Right atrium auricular region (tissue), 2 donors: ENCODE results near the gene AKR1B1. TPM values are rescaled to one million over a fixed set of nuclear protein-coding genes. Genes with fewer than 3 reads are reported as not detected.

Experiments
- DNase-seq: peaks from one replicate; pipeline ENCODE4 v3.0.0-alpha.2; 2019; ENCODE audit warnings: low spot score
- H3K27ac ChIP-seq, 2 donors: fragments of 200-600 bp; sonication (generic); 1 replicate in 1 of 2; 2 replicates in 1 of 2; pipeline ENCODE4 v1.5.1; 2016 to 2019
- H3K27me3 ChIP-seq, 2 donors: fragments of 200-600 bp; sonication (generic); one replicate each; pipeline versions ENCODE4 v1.5.1 to v1.6.0; 2017 to 2019
- H3K36me3 ChIP-seq: fragments of 200-600 bp; sonication (generic); one replicate; pipeline ENCODE4 v1.5.1; 2016
- H3K4me1 ChIP-seq, 2 donors: fragments of 200-600 bp; sonication (generic); one replicate each; pipeline versions ENCODE4 v1.5.1 to v1.6.0; 2017 to 2019
- H3K4me3 ChIP-seq, 2 donors: fragments of 200-600 bp; sonication (generic); 1 replicate in 1 of 2; 2 replicates in 1 of 2; pipeline ENCODE4 v1.5.1; 2017 to 2019; ENCODE audit warnings: mild to moderate bottlenecking in 1 of 2, moderate library complexity in 1 of 2
- H3K9me3 ChIP-seq, 2 donors: fragments of 200-600 bp; sonication (generic); one replicate each; pipeline ENCODE4 v1.5.1; 2019
- total RNA-seq, 2 donors: library from RNA; depleted of rRNA; stranded (reverse); fragments of >200 nt; gene quantifications; one replicate each; pipeline ENCODE4 v1.1.0, GENCODE V29; 2016
- TF ChIP-seq, protein P1 (sequence below), 2 donors: fragments of 200-600 bp; sonication (generic); IDR thresholded peaks; one replicate each; pipeline ENCODE4 v1.5.1; 2019; ENCODE audit warnings: antibody characterized with exemption in 2 of 2

AKR1B1 gene
- total RNA-seq, 2 donors from 2014 or later = 69.1 to 261 TPM

DNA sequence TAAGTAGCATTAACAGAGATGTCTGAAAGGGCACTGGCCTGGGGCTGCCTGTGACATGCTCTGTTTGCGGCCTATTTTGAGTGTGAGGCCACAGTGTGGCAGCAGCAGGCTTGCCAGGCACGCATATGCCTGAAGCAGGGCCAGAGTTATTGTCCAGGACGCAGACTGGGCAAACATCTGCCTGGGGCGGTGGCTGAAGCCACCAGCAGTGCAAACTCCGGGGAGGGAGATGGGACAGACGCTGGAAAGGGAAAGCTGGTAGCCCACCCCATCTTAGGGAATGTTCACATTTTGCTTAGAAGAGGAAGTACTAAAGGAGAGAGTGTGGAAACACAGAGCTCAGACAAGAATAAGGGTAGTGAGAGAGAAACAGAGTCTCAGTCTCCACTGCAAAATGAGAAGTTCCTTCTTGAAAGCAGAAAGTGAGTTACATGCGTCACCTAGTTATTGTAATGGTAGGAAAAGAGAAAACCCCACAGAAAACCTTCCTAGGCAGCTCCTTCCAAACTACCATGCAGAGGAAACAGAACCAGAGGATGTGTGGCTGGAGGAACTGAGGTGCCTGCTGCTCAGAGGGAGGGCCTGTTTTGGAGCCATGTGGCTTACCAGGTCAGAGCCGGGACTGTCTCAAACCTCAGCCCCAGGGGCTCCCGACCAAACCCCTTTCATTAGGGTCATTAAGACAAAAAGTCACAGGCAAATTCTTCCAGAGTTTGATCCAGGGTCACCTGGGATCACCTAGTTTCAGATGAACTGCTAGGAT, 14.5 kb downstream of the AKR1B1 start:
- TF ChIP-seq, protein P1, sequence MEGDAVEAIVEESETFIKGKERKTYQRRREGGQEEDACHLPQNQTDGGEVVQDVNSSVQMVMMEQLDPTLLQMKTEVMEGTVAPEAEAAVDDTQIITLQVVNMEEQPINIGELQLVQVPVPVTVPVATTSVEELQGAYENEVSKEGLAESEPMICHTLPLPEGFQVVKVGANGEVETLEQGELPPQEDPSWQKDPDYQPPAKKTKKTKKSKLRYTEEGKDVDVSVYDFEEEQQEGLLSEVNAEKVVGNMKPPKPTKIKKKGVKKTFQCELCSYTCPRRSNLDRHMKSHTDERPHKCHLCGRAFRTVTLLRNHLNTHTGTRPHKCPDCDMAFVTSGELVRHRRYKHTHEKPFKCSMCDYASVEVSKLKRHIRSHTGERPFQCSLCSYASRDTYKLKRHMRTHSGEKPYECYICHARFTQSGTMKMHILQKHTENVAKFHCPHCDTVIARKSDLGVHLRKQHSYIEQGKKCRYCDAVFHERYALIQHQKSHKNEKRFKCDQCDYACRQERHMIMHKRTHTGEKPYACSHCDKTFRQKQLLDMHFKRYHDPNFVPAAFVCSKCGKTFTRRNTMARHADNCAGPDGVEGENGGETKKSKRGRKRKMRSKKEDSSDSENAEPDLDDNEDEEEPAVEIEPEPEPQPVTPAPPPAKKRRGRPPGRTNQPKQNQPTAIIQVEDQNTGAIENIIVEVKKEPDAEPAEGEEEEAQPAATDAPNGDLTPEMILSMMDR (IDR thresholded peaks at IDR 0.05) = peak in 1 of 2 donors; percentile 58
- DNase-seq = peak; percentile 57
- no peak overlapping the region for H3K4me3 ChIP-seq
- peaks cover 0 to 29% of the 10 kb centered on the region in 2 donors for H3K4me1 ChIP-seq
- peak overlapping the region; percentile 51 to 63 for H3K27ac ChIP-seq
- peaks cover 90% of the 10 kb centered on the region for H3K36me3 ChIP-seq
- H3K9me3 ChIP-seq = no peaks in the 10 kb centered on the region
- H3K27me3 ChIP-seq = no peaks in the 10 kb centered on the region

DNA sequence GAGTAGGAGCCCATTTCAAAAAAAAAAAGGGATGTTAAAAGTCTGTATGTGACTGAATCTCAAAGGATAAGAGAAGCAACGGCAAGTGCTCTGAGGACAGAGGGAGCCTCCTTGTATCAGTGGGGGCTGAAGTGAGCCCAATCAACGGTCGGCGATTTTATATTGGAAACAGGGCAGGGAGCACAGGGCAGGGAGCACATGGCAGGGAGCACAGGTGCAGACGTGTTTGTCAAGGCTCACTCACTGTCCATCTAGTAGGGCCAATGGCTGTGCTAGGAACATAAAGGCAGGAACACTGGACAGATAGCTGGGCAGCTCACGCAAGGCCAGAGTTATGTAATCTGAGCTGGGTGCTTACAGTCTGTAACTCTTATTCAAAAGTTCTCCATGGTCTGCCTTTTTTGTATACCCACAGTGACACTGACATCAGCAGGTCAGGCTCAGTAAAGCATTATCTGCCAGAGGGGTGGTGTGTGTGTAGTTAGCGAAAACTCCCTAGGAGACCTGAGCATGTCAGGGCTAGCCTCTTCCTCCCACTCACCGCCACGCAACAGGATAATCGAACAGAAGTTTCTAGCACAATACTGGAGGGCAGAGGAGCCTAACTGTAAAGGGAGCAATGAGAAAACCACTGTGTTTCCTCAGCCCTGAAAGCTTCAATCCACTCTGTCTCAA, 15.4 kb downstream of the AKR1B1 start:
- H3K4me1 ChIP-seq = peaks cover 0 to 24% of the 10 kb centered on the region in 2 donors
- no peaks in the 10 kb centered on the region for H3K9me3 ChIP-seq
- DNase-seq = peak; percentile 18
- TF ChIP-seq, protein P1 (IDR thresholded peaks at IDR 0.05) = no peak
- peaks cover 82% of the 10 kb centered on the region for H3K36me3 ChIP-seq
- H3K4me3 ChIP-seq = no peak overlapping the region
- H3K27me3 ChIP-seq = no peaks in the 10 kb centered on the region
- H3K27ac ChIP-seq = peak overlapping the region; percentile 51 to 63

DNA sequence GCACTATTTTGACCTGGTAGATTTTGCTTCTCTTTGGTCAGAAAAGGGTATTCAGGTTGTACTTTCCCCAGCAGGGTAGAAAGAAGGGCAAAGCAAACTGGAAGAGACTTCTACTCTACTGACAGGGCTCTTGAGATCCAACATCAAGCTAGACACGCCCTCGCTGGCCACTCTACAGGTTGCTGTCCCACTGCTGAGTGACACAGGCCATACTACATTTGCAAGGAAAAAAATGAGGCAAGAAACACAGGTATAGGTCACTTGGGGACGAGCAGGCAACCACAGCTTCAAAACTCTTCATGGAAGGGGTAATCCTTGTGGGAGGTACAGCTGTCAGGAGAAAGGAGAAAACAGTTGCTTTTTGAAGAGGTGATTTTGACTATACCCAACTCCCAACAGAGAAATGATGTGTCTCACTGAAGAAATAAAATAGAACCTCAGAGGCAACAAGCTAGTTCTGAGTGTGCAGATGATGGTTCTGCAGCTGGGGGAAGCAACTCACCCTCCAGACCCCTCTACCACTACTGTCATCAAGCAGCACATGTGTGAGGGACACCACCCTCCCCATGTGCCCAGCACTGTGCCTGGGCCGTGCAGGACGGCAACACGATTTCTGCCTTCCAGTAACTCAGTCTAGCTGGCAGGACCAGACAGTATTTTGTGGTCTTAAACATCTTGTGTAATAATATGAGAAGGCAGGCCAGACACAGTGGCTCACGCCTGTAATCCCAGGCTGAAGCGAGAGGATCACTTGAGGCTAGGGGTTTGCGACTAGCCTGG, 16.3 kb downstream of the AKR1B1 start:
- Histone ChIP-seq H3K27ac (peak overlapping the region in 1 of 2 donors; percentile 63), H3K4me1 (peaks cover 0 to 15% of the 10 kb centered on the region in 2 donors), H3K36me3 (peaks cover 73% of the 10 kb centered on the region), H3K9me3 (no peaks in the 10 kb centered on the region), H3K27me3 (no peaks in the 10 kb centered on the region), H3K4me3 (no peak overlapping the region)
- peak; percentile 48 for DNase-seq
- TF ChIP-seq, protein P1 (IDR thresholded peaks at IDR 0.05) = no peak

DNA sequence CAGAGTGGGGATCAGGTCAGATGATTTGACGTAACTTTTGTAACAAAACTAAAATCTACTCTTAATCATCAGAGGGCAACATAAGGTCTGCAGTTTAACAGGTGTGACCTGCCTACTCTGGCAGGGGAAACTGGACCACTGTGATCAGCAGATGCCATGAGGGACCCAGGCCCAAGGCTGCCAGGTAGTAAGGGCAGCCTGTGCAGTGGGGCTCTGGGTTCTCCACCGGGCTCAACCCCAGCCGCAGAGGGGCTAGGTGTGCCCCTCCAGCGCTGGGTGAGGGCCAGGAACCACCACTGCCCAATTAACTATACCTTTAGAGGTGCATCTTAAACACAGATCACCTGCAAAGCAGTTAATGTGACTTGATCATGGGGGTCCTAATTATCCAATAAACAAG, 17.6 kb downstream of the AKR1B1 start:
- Histone ChIP-seq H3K27ac (no peak overlapping the region), H3K27me3 (no peaks in the 10 kb centered on the region), H3K36me3 (peaks cover 59% of the 10 kb centered on the region), H3K4me3 (no peak overlapping the region), H3K9me3 (no peaks in the 10 kb centered on the region), H3K4me1 (peaks cover 0 to 15% of the 10 kb centered on the region in 2 donors)
- DNase-seq = peak; percentile 21
- TF ChIP-seq, protein P1 (IDR thresholded peaks at IDR 0.05) = no peak

DNA sequence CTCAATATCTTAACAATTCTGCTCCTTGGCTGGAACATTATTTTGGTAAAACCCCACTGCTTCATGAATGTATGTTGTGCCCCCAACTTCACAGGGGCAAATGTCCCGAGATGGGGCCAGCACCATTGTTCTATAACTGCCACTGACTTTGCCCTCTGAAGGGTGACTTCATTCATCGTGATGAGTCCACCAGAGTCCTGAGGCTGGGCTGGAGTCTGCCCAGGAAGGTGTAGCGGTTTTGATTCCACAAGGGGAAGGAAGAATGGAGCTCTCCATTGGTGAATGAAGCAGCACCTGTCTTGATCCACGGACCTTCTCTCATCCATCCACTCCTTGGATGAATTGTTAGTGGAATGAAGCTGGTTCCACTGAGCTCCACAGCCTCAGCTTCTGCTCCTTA, 18.4 kb downstream of the AKR1B1 start:
- H3K27me3 ChIP-seq = no peaks in the 10 kb centered on the region
- peaks cover 0 to 15% of the 10 kb centered on the region in 2 donors for H3K4me1 ChIP-seq
- TF ChIP-seq, protein P1 (IDR thresholded peaks at IDR 0.05) = no peak
- no peak overlapping the region for H3K4me3 ChIP-seq
- H3K27ac ChIP-seq = peak overlapping the region; percentile 35 to 42
- H3K9me3 ChIP-seq = no peaks in the 10 kb centered on the region
- peak; percentile 43 for DNase-seq
- peaks cover 51% of the 10 kb centered on the region for H3K36me3 ChIP-seq
